ENCODE measurements around the gene EIF2B2.
A peak's percentile ranks its signal among the peaks of the same experiment; 100 is the strongest.

Gene EIF2B2

GRCh38 chr14:75046275-75046674 is 43.6 kb downstream of the EIF2B2 start:
- no peak for DNase-seq

GRCh38 chr14:75046899-75047298 is 44.2 kb downstream of the EIF2B2 start:
- DNase-seq = no peak

GRCh38 chr14:75047506-75047905 is 44.8 kb downstream of the EIF2B2 start:
- no peak for DNase-seq

- DNase-seq = no peak
Observed at GRCh38 chr14:75048101-75048500, 45.4 kb downstream of the EIF2B2 start.

GRCh38 chr14:75049136-75049535 is 46.4 kb downstream of the EIF2B2 start:
- no peak for DNase-seq

GRCh38 chr14:75049731-75050201 is 47.0 kb downstream of the EIF2B2 start:
- no peak for DNase-seq

GRCh38 chr14:75050852-75051555 is 48.3 kb downstream of the EIF2B2 start, which contains the start of gene MLH3:
Gene MLH3, minus strand, starts transcription at chr14:75051467. Its CDS starts 1,812 bp downstream, at chr14:75049655.
- DNase-seq = peak; percentile 87

GRCh38 chr14:75051556-75051899 is 48.8 kb downstream of the EIF2B2 start:
- no peak for DNase-seq

- no peak for DNase-seq
Observed at GRCh38 chr14:75053396-75054291, 50.9 kb downstream of the EIF2B2 start.

GRCh38 chr14:75054421-75054820 is 51.7 kb downstream of the EIF2B2 start:
- DNase-seq = no peak

- DNase-seq = no peak
Observed at GRCh38 chr14:75059642-75060041, 56.9 kb downstream of the EIF2B2 start.

GRCh38 chr14:75060420-75060819 is 57.7 kb downstream of the EIF2B2 start:
- no peak for DNase-seq

Data from islet precursor cell (in vitro differentiated cells).